ENCODE results near the gene TUBAL3.

The TUBAL3 gene

DNA sequence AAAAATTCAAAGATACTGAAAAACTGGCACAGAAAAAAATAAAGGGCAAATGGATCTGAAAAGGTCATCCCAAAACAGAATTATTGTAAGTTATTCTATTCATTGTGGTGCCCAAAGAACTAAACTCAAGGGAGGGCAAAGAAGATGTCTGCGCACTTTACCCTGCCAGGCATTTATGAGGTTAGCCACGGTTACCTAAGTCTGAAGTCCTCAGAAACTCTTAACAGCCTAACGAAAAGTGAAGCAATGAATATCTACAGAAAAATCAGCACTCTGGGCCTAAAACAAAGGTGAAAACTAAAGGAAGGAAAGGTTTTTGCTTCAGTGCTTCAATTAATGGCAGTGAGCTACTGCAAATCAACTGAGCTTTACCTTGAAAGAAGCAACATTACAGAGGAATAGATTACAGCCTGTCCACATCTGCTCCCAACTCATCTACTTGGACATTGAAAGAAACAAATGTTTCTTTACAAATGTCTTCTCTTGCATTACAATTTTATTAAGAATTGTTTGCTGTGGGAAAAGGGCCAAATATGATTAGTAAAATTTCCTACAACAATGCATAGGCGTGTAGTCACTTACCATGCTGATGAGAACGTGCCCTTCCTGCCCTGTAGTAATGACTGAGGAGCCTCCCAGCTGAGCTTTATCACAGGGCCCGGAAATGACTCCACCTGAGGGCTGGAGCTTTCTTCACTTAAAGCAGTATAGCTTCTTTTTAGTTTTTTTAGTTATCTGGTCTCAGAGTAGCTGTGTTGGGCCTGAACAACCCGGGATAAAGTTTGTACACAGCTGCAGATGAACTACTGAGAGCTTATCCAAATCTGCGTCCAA lies at the start of gene TUBAL3:
TSS of gene TUBAL3 (minus strand) at position 621 of the 834 bp plus-strand sequence. CDS start at position 585, 36 bp downstream.
- no peak for DNase-seq (ENCODE audit: low spot score)

DNA sequence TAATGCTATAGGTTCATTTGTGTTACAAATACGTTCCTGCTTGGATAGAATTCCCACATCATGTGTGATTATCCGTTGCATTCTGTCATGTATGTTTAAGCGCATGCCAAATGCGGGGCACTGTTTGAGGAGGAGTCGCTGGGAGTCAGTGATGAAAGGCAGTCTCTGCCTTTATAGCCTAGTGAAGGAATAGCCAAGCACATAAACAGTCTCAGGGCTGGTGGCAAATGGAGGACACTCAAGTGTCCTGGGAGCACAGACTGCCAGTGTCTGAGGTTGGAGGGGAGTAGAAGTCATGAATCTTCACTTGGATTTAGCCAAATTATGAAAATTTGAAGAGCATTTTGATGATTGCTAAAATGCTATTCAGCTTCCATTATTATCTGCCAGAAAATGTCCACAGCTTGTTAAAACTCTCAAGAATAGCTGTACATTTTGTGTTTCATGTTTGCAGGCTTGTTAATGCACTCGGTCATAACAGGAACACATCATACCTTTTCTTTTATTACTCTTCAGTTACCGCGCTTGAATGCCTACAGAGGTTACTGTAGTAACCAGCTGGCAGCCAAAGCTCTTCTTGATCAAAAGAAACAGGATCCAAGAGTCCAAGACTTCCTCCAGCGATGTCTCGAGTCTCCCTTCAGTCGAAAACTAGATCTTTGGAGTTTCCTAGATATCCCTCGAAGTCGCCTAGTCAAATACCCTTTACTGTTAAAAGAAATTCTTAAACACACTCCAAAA lies 49.3 kb upstream of the TUBAL3 start:
- DNase-seq (ENCODE audit: low spot score) = no peak

DNA sequence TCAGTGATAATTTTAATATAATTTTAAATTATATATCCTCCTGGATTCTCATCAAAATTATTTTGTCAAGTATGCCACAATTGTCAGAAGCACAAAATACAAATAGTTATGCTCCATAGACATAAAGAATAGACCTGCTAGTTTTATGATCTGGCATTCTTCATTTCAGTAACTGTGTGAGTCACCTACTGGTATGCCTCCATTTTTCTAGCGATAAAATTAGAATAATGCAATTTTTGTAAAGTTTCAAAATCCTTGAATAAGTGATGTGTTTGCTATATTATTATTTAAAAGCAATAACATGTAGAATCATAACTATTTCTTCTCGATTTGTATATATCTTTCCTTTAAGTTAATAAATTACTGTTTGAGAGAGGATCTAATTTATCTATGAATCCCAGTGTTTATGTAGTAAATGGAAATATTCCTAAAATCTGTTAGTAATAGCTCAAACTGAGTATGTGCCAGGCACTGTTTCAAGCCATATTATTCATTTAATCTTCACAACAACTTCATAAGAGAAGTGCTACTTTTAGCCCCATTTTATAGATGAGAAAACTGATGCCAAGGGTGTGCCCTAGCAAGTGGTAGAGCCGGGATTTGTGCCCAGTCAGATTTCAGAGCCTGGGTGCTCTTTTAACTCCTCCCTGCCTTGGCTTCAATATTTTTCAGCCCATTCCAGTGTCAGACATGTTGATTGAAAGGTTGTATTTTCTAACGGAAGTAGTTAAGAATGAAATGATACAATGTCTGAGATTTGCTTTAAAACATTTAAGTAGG lies 46.2 kb upstream of the TUBAL3 start:
- DNase-seq (ENCODE audit: low spot score) = no peak

DNA sequence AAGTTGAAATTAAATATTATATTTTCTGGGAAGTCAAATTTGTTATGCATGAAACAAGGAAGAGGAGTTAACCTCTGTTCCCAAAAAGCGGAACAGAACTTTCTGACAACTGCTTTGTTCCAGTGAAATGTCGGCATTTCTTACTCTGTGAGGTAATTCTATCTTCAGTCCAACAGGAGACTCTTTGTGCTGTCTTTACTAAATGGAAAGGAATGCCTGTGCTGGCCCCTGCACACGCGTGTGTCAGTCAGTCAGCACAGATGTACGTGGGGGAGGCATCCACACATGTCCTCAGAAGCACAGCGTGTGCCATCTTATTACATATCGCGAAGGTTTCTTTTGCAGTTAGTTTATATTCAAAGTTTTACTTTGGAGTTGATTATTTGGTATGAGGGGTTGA lies 45.2 kb upstream of the TUBAL3 start:
- DNase-seq (ENCODE audit: low spot score) = peak; percentile 15

DNA sequence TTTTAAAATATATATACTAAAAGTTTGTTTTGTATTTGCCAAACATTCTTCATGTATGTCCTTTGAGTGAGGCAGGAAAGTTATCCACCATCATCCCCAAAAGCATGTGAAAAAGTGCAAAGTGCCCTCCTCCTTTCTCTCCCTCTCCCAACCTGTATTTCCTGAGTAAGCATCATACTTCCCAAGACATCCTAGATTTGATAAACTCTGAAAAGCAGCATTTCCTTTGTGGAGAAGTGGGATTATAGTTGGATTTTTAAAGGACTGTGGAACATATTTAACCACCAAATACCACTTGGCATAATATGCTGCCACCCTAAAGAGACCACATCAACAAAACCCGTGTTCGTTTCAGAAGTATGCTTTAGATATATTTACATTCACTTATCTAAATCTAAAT lies 44.6 kb upstream of the TUBAL3 start:
- no peak for DNase-seq (ENCODE audit: low spot score)

DNA sequence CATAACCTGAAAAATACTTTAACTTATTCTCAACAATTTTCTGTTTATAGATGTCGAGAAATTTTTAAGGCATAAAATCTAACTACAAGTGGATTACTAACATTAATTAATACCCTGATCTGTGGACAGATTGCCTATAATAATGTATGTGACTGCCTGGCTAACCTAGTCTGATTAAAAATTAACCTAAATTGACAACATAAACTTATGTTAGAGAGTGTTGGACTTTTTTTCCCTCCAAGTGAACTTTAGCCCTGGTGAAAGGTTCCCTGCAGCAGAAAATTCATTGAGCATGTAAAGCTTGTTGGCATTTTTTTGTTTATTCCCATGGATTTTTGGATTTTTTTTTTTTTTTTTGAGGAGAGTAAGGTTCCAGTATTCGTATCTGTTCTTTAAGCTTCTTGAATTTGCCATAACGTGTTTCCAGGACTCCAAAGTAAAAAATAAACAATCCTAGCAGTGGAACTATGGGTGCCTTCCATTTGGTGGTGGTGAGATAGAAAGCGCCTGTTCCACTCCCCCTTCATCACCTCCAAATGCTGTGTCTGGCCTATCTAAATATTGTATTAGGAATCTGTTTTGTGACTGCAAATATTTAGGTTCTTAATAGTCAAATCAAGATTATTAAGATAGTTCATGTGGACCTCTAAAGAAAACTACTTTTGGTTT lies 43.8 kb upstream of the TUBAL3 start:
- DNase-seq (ENCODE audit: low spot score) = no peak

DNA sequence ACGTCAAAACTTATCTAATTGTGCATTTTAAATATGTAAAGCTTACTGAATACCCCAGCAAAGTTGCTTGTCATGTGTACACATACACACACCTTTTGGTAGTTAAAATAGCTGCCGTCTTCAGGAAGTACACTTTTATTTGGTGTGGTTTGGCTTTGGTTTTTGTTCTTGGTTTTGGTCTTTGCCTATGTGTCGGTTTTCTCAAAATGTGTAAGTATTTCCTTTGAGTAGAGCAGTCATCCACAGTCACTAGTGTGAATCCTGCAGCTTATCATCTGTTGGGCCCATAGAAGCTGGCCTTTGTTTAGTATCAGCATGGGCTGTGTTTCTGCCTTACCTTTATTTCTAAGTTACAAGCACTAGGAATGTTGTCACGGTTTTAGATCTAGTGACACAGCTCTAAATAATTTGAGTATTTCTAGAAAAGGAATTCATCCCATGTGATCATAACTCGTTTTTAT lies 43.0 kb upstream of the TUBAL3 start:
- peak; percentile 26 for DNase-seq (ENCODE audit: low spot score)

DNA sequence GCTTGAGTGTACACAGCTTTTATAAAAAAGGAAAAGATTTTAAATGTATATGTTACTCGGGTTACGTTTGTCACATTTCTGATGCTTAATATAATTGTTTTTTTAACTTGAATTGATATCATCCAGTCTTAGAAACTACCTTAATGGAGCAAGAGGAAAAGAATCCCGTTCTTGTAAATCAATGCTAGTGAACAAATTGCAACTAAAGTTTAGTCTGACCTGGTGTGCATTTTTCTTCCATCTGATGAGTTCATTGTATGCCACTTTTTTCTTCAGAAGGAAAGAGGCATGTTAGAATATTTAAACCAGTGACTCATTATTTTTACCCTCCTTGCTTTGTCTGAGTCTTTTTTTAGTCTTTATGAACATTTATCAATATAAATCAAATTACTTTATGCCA lies 42.4 kb upstream of the TUBAL3 start:
- peak; percentile 30 for DNase-seq (ENCODE audit: low spot score)

DNA sequence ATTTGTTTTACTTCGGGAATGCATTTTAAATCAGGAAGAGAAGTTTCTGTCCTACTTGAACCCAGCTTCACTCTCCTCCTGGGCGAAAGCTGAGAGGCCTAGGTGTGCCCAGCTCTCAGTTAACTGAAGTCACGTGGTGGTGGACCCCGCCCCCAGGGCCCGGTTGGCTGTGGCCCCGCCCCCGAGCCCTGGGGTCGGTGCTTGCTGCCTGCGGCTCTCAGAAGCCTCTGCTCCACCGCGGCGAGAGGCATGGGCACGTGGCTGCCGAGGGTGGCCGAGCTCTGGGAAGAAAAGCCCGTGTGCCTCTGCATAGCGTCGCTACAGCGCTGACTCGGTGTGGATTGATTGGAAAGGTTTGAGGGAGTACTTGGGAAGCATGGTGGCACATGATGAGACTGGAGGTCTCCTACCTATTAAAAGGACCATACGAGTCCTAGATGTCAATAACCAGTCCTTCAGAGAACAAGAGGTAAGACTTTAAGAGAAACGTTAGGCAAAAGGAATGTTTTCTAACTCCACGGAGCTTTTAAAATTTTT lies 41.8 kb upstream of the TUBAL3 start:
- DNase-seq (ENCODE audit: low spot score) = peak; percentile 92

DNA sequence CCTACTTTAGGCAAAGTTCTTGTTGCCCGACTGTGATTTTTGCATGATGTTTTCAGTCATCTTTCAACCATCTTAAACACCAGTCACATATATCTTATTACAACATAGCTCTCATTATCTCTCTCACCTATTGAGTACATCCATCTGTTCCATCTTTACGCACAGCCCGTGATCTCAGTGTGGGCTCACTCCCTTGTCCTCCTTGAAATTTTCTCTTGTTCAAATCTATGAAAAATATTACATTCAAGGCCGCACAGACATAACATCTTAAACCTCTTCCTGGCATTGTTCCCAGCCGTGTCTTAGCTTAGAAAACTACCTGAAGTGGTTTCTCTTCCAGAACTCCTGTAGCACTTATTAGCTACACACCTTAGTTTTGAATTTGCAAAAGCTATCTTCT lies 40.4 kb upstream of the TUBAL3 start:
- no peak for DNase-seq (ENCODE audit: low spot score)

DNA sequence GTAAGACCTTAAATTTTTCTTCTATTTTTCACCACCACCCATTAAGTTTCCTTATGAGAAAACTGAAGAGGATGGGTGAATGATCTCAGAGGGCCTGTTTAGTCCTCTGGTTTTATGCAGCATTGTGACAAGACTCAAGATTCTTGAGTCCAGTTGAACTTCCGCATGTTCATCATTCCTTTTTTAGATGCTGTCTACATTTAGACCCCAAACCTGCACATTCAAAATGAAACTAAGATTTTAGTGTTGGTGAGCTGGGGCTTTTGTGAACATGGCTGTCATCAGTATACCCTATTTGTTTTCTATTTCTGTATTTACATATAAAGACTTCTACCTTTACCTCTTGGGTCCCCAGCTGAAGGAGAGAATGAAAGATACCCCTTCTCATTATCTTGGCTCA lies 38.8 kb upstream of the TUBAL3 start:
- no peak for DNase-seq (ENCODE audit: low spot score)

DNA sequence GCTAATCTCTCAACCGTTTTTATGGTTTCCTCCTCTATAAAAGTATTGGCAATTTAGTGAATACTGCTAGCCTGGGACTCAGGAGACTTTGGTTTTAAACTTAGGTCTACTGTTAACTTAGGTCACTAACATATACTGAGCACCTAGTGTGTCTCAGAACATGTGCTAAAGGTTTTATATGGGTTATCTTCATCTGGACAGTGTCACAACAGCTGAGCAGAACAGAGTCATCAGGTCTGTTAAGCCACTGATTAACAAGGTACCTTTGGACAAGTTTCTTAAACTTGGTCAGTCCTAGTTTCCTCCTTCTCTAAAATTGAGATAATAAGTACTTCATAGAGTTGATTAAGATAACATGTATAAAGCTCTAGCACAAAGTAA lies 38.4 kb upstream of the TUBAL3 start:
- DNase-seq (ENCODE audit: low spot score) = peak; percentile 55

DNA sequence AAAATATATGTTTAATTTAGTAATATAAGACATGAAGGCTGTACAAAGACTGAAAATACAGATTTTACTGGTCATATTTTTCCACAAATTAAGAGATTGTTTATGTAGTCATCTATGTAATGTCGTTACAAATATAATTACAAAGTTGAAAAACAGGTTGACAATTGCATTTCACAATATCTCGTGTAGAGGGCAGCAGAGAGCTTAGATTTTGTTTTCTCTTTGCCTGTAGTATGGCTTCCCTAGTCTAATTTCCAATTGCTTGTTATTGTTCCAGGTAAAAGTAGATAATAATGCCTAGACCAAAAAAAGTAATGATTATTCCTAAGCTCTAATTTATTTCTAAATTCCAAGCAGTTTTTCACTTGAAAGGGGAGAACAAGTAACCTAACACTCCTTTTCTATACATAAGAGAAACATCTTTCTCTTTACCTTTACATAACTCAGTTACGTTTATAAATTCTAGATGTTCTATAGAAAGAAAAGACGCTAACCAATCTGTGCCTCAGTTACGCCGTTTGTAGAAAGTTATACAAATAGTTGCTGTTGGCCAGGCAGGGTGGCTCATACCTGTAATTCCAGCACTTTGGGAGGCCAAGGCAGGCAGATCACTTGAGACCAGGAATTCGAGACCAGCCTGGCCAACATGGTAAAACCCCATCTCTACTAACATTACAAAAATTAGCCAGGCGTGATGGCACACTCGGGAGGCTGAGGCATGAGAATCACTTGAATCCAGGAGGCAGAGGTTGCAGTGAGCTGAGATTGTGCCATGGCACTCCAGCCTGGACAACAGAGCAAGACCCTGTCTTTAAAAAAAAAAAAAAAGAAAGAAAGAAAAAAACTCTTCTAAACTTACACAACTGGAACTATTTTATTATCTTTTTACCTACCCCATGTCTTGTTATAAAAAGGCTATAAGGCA lies 37.7 kb upstream of the TUBAL3 start:
- peak; percentile 86 for DNase-seq (ENCODE audit: low spot score)

DNA sequence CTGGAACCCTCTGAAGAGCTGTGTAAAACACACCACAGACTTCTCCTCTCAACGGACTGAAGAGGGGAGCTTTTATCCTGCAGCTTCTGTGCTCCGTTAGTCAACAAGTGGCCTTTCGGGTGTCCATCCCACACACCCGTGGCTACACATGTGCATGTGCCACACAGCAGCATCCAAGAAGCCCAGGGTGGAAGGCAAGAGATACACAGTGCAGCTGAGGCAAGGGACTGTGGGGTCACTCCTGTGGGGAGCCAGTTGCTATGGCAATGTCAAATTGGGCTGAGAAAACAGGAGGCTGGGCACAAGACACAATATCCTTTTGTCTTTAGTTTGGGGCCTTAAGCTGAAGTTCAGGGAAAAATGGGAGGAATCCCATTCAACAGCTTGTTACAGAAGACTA lies 36.5 kb upstream of the TUBAL3 start:
- no peak for DNase-seq (ENCODE audit: low spot score)

DNA sequence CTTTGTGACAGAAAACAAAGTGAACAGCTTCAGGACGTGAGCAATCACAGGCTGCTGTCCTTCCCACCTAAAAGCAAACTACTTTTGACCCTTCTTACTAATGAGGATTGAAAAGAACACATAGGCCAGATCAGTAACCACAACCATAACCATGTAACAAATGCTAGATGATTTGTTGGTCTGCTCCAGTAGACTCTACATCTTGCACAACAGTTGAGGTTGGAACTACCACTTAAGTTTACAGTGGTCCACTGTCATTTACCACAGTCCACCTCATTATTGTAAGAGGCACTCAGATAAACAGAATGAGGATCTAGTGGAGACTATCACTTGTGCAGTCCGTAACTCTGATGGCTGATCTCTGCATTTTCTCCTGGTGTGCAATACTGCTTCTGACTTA lies 35.6 kb upstream of the TUBAL3 start:
- DNase-seq (ENCODE audit: low spot score) = no peak

DNA sequence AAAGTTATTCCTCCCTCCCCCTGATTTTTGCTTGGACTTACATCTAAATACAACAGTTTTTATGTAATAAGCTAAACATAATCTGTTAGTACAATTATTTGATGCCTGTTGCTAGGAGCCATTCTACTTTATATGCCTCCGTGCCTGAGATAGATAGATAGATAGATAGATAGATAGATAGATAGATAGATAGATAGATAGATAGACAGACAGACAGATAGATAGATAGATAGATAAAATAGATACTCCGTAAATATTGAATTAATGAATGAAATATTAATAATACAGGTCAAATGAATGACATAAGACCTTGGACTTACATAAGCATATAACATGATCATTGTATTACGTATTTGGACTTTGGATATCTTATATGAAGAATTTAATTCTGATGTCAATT lies 30.7 kb upstream of the TUBAL3 start:
- DNase-seq (ENCODE audit: low spot score) = no peak

DNA sequence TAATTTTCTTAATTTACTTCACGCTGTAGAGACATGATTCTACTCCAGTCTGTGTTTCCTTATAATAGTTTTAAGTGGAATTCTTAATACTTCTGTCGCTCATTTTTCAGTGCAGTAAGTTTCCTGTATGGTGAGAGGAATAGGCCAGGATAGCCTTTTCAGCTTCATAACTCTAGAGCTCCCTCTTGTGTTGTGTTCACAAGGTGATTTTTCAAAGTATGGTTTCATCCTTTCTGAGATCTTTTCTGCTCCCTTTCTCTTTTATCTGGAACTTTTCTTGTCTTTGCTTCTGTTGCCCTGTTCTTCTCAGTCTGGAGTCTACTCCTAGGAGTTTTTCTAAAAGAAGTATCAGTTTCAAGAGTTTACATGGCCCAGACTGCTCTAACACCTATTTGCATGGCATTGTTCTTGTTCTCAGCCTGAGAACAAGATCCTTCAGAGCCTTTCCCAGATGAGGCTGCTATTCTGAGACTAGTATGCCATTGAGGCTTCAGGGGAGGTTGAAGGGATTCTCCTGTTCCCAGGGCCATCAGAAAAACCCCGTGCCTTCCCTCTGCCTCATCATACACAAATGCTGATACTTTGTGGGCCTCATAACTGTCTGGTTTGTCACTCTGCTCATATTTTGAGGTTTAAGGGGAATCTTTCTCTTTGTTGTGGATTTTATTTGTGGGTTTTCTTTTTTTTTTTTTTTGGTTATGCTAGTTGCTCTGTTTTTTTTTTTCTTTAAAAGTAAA lies 29.6 kb upstream of the TUBAL3 start:
- peak; percentile 70 for DNase-seq (ENCODE audit: low spot score)

DNA sequence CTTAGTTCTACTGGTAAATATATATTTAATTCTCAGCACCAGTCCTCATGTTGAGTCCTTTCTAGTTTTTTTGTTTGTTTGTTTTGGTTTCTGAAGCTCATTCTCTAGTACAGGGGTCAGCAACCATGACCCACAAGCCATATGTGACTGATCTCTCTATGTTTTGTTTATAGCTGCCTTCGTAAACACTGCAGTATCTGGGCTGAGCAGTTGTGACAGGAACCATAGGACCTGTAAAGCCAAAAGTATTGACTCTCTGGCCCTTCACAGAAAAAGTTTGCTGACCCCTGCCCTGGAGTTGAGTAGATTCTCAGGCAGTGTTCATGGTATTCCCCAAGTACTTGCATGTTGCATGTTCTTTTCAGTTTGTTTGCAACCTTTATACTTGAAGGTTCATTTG lies 28.6 kb upstream of the TUBAL3 start:
- no peak for DNase-seq (ENCODE audit: low spot score)

DNA sequence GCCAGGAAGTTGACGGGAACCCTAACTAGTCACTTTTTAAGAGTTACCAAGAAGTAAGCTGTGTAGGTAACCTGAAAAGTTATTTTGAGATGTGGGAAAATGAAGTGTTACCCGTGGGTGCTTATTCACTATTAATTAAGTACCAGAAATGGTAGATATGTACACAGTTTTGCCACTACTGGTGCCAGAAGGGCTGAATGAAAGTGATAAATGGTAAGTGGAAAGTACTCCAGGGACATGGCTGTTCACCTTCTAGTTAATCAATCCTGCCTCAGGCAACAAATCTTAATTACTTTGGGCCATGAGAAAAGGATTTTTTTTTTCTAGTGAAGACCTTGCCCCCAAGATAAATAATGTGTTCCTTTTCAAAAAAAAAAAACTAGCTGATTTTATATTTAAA lies 23.5 kb upstream of the TUBAL3 start:
- DNase-seq (ENCODE audit: low spot score) = no peak

DNA sequence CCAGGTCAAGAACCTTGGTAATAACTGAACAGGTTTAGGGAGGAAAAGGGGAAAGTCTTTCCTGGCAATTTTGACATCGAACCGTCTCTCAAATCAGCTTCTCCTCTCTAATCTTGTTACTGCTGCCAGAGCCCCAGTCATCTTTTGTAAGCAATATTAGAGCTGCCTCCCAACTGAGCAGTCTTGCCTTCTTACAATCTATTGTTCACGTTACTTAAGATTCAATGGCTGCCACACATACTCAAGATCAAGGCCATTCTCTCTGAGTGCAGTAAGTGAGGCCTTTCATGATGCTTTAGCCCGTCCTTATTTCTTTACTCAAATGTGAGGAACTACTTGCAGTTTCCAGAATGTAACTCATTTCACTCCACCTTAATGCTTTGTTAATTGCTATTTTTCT lies 20.1 kb upstream of the TUBAL3 start:
- no peak for DNase-seq (ENCODE audit: low spot score)

All from hematopoietic multipotent progenitor cell treated with erythropoietin and hydrocortisone succinate and interleukin-3 and kit ligand, for 15 days (in vitro differentiated cells).